ENCODE data around the gene SEMA3E.
"Not testable (repeated sequence)": the region's sequence is repeated elsewhere in the genome, so short reads cannot be mapped to it uniquely, and the experiment has no call there.

The SEMA3E gene

DNA sequence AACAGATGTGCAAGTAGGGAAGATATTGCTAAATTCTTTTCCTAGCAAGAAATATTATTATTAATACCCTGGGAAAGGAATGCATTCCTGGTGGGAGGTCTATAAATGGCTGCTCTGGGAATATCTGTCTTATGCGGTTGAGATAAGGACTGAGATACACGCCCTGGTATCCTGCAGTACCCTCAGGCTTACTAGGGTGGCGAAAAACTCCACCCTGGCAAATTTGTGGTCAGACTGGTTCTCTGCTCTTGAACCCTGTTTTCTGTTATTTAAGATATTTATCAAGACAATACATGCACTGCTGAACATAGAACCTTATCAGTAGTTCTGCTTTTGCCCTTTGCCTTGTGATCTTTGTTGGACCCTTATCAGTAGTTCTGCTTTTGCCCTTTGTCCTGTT, 96.4 kb downstream of the SEMA3E start:
- DNase-seq (ENCODE audit: low spot score) = not testable (repeated sequence)

DNA sequence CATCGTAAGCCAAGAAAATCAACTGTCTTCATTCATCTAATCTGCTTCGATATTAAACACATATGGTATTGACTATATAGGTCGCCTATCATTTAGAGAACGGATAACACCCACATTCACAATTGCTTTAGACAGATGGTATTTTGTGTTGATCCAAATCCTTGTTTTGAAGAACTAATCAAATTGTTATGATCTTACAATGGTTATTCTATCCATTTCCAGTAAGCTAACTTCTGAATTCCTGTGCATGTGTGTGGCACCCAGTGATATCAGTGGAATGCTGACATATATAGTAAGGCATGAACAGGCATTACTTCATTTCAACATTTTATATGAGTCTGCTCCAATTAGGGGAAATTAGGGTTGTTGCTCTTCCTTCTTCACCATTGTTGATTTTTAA, 98.8 kb downstream of the SEMA3E start:
- DNase-seq (ENCODE audit: low spot score) = no peak

DNA sequence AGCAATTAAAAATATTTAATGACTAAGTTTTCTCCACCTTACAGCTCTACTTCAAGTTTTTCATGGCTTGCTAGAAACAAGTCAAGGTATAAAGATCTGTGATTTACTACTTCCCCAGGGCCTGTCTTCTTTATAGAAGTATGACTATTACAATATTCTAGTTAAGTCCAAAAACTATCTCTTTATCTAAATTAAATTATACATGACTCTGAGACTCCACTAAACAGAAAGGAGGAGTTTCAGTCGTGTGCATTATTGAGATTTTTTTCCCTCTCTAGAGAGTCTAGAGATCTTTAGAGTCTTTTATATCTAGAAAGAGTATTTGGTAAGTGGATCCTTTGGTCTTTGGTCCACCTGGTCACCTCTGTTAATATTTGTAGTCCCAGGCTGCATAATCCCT, 100.7 kb downstream of the SEMA3E start:
- DNase-seq (ENCODE audit: low spot score) = no peak

DNA sequence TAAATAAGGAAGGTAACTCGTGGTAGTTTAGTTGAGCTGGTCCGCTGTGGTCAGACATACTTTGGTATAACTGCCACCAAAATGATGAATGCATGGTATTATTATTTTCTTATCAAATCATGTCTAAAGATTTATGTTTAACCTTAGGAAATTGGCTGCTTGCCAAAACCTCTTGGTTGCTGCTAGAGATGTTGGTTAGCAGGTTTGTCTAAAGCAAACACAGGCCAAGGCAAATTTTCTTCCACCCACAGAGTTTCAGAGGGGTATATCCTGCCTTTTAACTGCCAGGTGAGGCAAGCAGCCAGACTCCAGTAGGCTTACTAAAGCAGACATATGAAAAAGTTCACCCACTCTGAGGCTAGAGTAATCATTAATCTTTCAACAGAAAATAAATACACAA, 101.4 kb downstream of the SEMA3E start:
- no peak for DNase-seq (ENCODE audit: low spot score)

DNA sequence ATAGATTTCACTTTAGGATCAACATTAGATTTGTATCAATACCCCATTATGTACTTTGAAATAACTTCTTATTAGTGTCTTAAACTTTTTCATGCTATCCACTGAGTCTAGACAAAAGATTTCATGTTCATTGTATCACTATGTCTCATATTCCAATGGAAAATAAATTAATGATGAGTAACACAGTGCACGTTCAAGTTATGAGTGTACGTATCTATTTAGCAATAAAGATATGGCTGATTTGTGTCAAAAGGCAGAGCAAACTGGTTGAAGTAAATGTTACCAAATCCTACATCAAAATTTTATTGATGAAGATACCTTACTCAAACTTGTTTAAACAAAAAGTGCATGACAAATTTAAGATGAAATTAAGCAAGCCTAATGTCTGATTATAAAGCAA, 102.4 kb downstream of the SEMA3E start:
- no peak for DNase-seq (ENCODE audit: low spot score)

DNA sequence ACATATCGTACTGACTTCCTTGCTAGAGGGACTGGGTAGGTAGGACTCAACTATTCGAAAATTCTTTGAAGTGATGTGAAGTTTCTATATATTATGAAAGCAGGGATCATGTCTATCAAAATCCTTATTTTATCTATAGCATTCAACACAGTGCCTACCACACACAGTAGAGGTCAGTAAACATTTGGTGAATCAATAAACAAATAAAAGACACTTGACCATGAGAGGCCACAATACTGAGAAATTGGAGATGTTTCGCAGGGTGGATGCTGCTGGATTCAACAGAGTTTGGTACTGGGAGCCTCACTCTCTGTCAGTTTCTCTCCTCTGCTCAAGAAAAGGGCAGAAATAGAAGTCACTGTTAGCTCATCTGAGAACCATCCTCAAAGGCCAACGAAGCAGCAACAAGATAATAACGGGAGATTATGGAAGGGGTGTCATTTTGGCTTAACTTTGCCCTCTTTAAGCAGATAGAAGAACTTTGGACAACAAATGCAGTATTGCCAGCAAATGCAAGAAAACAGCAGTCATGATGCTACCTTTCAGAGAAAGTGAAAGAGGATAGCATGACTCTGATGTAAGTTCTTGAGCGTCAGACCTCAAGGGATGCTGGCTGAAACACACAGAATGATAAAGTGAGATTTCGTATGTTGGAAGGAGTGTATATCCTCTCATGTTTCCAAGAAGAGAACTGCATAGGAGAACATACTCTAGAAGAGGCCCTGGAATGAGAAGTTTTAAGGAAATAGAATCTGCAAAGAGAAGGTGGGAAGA, 107.6 kb downstream of the SEMA3E start:
- DNase-seq (ENCODE audit: low spot score) = no peak

DNA sequence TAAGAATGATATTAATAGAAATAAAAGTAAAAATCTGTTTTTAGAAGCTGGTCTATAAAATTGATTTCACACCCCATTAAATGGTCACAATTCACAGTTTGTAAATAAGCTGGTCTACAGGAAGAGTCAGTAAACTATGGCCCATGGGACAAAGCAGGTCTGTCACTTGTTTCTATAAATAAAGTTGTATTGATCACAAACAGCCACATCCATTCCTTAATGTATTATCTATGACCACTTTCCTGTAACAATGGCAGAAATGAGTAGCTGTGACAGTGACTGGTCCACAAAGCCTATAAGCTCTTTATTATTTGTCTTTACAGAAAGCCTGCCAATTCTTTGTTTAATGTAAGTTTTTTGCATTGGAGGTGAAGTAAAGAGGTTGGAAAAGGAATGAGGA, 114.5 kb downstream of the SEMA3E start:
- no peak for DNase-seq (ENCODE audit: low spot score)

DNA sequence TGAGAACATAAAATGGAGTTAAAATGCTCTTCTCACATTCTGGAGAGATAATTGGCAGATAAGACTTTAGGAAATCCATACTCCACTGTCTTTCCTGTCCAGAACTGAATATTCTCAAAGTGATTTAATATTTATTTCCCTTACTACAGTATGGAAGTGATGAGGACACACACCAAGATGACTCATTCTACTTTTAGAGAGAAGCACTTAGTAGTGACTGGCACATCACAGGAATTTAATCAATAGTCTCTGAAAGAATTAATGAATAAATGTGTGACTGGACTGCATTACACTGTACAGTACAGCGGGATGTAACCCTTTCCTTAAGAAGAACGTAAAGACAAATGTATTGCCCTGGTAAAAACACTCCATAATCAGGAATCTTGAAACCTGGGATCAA, 116.7 kb downstream of the SEMA3E start:
- DNase-seq (ENCODE audit: low spot score) = no peak

DNA sequence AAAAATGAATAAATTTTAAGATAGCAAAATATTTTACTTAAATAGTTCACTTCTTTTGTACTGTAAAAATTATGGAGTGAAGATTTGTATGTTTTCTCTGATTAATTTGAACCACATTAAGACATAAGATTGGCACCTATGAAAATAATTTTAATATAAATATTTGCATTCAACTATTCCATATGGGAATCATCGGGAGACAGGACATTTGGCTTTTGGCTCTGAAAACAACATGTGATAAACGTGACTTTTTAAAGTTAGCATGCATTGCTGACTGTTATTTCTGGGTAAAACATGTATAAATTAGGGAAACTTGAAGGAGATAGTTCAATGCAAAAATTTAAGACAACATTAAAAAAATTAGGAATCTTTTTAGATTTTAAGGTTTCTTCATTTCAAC, 117.2 kb downstream of the SEMA3E start:
- DNase-seq (ENCODE audit: low spot score) = no peak

DNA sequence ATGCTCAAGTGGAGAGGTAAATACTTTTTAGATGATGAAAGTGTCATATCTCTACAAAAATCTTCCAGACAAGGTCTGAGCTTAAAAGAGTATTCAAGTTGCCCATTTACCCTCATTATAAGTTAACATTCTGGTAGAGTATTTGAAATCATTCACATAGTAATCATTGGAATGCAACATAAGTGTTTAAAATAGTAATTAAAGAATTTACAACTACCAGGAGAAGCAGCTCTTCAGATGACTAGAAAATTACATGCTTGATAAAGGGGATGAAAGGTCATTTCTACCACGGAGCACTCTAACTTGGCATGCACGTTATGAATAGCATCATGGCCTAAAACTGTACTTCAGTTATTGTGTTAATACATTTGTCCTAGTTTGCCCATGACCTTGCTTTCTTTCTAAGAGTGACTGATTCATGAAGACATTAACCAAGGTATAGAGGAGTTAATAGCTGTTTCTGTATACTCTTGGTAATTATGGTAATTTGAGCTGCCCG, 120.0 kb downstream of the SEMA3E start:
- no peak for DNase-seq (ENCODE audit: low spot score)

DNA sequence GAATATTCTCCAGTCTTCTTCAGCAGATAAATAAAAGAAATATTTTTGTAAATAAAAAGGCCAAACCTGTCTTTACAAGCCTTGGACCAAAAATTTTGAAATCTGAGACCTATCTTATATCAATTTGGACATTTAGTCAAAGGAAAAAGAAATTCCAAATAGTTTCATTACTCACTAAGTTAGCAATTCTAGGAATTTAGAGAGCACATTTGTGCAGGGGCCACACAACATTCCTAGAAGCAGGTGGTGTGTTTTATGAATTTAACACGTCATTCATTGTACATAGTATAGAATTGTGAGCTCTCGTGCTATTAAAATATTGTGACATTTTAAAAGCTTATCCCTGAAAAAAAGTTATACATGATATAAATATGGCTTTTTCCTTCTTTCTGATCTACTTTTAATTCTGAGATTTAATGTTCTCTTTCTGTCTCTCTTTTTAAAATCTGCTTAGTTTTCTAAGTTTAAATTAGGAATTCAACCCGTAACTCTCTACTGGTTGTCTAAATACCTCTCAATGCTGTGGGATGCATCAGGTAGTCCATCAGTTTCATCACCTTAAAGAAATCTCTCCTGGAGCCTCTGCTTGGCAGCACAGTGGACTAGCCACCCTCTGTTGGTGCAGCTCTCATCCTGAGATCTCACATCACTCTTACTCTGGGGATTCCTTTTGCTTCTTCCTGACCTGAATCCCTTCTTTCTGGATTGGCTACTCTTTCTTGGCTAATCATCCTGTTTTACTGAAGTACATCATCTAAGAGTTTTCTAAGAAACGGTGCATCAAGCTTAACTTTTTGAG, 124.5 kb downstream of the SEMA3E start:
- DNase-seq (ENCODE audit: low spot score) = no peak

DNA sequence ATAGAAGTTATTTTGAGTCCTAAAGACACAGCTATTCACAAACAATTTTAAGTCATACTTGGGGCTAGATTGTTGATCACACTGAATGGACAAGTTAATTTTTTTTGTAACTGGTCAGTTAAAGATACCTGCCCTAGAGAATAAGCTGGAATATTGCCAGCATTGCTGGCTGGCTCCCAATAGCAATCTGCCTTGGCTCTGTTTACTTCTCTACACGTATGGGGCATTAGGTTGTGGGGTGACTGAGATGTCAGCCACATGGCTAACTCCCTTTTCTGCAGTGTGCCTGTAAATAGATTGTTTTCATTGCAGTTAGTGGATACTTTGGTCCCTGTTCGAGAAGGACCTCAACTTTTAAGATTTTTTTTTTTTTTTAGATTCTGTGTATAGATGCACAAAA, 128.2 kb downstream of the SEMA3E start:
- DNase-seq (ENCODE audit: low spot score) = no peak

DNA sequence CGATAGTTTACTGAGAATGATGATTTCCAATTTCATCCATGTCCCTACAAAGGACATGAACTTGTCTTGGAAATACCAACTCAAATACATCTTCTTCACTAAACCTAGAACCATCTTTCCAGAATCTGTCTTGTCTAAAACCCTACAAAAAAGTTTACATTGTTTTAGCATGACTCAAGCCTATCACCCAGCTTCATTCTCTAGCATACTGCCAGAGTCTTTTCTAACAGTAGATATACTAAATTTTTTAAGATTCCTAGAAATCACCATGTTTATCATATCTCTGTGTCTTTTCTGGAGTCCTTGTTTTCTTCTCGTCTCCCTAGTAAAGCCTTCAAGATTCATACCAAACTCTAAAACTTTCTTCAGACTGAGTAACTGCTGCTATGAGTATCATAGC, 129.7 kb downstream of the SEMA3E start:
- DNase-seq (ENCODE audit: low spot score) = no peak

DNA sequence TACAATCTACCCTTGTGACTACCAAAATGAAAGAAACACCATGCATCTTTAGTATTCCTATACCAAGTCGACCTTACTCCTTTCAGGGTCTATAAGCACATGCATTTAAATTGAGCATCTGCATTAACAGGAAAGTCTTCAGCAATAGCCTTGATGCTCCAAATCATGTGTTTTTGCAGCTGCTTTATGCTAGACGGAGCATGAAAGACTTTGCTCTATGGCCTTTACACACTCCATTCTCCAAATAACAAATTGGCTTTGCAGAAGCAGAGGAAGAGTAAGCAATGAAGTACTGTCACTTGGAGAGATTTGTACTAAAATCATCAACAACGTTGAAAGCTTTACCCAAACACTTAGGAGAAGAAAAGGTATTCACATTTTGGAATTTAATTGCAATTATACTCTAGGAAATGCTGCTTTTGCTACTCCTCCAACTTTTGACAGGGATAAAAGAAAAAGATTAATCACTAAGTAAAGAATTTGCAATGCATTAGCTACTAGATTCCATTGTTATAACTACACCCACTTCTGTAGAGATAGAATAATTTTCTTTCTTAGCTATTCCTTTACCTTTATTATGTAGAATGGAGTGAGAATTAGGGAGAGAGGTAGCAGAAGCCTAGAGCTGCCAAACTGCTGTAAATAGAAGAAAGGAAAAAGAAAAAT, 131.8 kb downstream of the SEMA3E start:
- DNase-seq (ENCODE audit: low spot score) = no peak

DNA sequence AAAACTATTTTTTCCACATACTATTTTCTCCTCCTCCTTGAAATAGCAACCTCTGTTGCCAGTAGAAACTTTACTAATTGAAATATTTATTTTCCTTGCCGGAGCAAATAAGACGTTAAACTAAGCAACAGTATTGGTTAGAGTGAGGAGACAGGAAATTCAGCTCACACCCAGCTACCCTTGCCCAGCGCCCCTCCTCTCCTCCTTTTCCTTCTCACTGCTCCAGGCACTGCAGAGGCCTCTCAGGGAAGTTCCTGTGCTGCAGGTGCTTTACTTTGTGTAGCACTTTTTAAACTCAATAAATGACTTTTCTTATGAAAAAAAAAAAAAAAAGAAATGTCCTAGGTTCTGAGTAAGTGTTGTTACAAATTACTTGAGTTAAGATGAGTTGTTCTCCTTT, 134.0 kb downstream of the SEMA3E start:
- no peak for DNase-seq (ENCODE audit: low spot score)

DNA sequence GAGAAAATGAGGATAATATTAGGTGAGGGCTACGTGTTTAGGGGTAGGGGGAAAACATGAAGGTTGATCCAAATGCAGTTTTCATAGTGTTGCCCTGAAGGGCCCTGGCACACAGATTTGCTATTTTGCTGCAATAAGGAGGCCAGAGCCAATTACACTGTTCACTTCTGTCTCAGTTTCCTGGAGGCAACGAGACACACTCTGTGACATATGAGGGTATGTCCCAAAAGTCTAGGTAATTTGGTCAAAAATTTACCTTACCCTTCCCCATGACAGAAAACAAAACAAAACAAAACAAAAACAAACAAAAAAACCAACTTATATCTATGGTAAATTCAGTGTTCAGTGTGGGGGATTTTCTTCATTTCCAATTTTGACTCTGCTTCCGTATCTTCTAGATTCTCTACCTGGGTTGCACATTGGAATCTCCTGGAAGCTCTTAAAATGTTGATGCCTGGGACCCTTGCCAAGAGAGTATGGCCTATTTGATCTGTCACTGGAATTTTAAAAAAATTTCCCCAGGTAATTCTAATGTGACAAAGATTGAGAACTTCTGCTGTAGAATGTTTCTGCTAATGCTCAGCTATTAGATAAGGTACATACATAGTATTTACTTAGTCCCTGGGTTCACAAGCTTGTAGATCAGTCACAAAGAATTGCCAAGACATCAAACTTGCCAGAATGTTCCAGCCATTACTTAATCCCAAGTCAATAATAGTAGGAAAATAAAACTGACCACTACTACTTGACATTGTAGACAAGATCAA, 139.5 kb downstream of the SEMA3E start:
- no peak for DNase-seq (ENCODE audit: low spot score)

DNA sequence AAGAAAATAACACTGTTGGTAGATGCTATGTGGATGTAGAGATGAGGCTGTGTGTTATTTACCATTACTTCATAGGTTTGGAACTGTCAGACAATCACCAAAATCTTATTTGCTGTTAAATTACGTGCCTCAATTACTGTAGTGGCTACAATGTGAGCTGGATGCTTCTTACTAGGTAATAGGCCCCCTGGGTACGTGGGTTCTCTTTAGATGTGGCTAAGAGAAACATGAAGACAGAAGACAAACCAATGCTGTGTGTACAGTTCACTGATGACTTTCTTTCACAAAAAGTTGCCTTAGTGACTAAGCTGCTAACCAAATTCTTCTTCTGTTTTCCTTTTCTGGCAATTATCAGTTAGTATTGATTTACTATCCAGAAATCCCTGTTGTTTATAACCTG, 144.6 kb downstream of the SEMA3E start:
- DNase-seq (ENCODE audit: low spot score) = no peak

DNA sequence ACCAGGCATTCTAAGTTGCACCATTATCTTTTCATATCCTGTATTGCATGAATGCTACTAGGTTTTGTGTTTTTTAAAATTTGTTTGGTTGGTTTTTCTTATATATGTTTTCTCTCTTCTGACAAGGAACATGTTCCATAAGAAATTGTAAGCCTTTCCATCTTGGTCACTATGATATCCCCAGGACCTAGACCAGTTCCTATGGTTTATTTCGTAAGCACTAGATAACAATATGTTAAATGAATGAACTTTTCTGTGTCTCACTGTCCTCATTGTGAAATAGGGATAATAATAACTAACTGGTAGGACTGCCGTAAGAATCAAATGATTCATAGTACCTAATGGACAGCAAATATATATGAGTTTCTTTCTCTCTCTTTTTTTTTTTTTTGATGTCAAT, 146.3 kb downstream of the SEMA3E start:
- no peak for DNase-seq (ENCODE audit: low spot score)

DNA sequence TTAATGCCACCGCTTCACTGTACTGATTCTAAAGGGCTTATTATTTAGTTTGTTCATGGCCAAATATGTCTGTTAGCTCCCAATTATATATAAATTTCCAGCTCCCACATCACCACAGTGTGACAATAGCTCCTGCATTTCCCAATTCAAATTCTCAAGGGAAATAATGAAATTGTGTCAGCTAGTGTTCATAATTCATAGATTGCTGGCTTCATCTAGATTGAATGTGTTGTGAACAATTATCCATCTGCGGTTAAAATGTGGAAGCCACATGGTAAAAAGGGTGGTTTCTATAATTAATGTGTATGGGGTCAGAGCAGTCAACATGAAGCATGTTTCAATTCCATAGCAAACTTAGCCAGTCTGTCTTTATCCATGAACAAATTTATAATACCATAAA, 154.3 kb downstream of the SEMA3E start:
- DNase-seq (ENCODE audit: low spot score) = no peak

DNA sequence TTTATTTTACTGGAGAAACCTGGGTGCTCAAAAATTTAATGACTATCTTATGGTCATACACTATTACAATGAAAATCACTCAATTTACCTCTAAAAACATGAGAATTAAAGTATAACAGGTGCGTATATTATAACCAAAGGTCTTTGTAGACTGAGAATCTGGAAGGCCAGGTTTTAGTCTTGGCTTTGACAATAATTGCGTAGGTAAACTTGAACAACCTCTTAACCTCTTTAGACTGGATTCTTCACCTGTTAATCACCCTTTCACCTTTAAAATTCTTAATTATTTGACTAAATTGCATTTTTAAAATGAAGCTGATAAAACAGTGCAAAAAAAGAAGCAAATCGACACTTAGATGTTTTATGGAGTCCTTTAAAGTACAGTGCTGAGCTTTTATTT, 156.1 kb downstream of the SEMA3E start:
- no peak for DNase-seq (ENCODE audit: low spot score)

DNA sequence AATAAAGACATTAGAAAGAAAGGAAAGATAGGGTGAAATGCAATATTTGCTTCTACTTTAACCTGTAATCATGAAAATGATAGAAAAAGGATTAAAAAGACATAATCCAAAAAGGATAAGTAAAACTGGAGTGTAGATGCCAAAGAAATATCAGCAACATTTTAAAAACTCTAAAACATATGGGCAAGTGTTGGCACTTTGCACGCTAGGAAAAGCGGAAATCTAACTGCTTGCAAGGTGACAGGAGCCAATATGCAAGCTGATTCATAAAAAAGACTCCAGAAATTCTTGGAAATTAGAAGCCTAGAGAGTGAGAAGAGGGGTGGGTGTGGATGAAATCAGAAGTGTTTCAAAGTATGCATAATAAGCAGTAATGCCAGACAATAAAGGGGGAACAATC, 161.1 kb downstream of the SEMA3E start:
- no peak for DNase-seq (ENCODE audit: low spot score)

DNA sequence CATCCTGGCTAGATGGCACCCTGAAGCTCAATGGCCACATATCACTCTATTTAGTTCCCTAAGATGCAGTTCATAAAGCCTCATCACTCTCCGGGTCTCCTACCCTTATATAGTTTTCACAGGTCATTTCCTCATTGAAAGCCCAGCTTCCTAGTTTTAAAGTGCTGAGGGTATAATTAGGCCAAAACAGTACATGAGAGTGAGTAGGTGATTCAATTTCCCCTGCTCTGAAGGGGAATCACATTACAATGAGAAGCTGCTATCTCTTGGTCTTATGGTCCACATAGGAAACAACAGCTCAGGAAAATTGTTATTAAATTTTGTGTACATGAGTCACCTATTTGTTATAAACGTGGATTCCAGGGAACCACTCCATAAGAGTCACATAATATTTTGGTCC, 162.0 kb downstream of the SEMA3E start:
- DNase-seq (ENCODE audit: low spot score) = no peak

Measured in HuH-7 (cell line).